Measurements from ENCODE around the gene NEU2. TPM values are rescaled to one million over a fixed set of nuclear protein-coding genes. Genes with fewer than 3 reads are reported as not detected.

NEU2 gene
- total RNA-seq, 1 experiment from 2014 or later: not detected

DNA sequence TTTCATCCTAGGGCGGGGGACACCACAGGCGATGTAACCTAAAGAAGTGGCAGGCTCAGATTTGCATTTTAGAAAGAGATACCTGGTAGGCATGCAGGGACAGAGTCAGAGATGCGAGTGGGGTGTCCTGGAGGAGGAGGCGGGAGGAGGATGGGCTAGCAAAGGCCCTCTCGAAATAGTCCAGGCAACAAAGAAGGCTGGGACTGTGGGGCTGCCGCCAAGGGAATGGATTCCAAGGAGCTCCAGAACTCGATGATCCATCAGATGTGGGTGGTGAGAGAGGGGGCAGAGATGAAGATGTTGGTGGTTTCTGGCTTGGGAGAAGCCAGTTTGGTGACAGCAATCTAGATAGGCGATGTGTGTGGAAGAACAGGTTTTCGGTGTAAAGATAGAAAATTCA is 15.2 kb downstream of the NEU2 start:
- CTCF ChIA-PET: no interaction called here
- no peaks in the 10 kb centered on the region for H3K36me3 ChIP-seq (ENCODE audit: control insufficient read depth in 1 of 2, insufficient read depth in 2 of 2, low read length in 2 of 2)
- no peak for ATAC-seq
- H3K4me3 ChIP-seq (replicated peaks in 1 of 2; ENCODE audit: low read depth in 1 of 2, low read length in 2 of 2): no peak overlapping the region
- H3K4me2 ChIP-seq (ENCODE audit: low read length): no peak overlapping the region
- H2AFZ ChIP-seq (ENCODE audit: low read depth, low read length, poor library complexity, severe bottlenecking): no peak overlapping the region
- POLR2A ChIA-PET: interaction anchor here (0.7 kb wide), 1 partner anchor 138 kb away, joined by 3 read pairs; no protein-coding TSS in a partner anchor
- H3K9ac ChIP-seq (ENCODE audit: low read length): no peak overlapping the region
- H3K9me2 ChIP-seq (ENCODE audit: insufficient read depth): no peaks in the 10 kb centered on the region
- RAD21 ChIA-PET (ENCODE audit: low non-redundant PET in 1 of 2, low total read pairs in 2 of 2, uncharacterized antibody in 2 of 2, unreplicated experiment in 2 of 2): no interaction called here
- H3K79me2 ChIP-seq (ENCODE audit: insufficient read depth, low read length): no peaks in the 10 kb centered on the region
- no peak for DNase-seq (ENCODE audit: low read depth, low spot score)
- intact Hi-C loops (cut with micrococcal nuclease): no loop called here
- TF ChIP-seq FOSL1 (IDR thresholded peaks at IDR 0.05; ENCODE audit: low read depth) (no peak), ELF1 (IDR thresholded peaks at IDR 0.05; ENCODE audit: borderline replicate concordance, low read depth) (no peak), POLR2A (IDR thresholded peaks at IDR 0.05; ENCODE audit: borderline replicate concordance, extremely low read depth, insufficient read depth, insufficient read length) (no peak), SRF (IDR thresholded peaks at IDR 0.05; ENCODE audit: low read depth) (no peak), REST (IDR thresholded peaks at IDR 0.05; ENCODE audit: low read depth) (no peak), SIN3A (IDR thresholded peaks at IDR 0.05; ENCODE audit: low read depth) (no peak), ATF3 (IDR thresholded peaks at IDR 0.05) (no peak), RAD21 (IDR thresholded peaks at IDR 0.05; ENCODE audit: low read depth) (no peak), ZNF274 (IDR thresholded peaks at IDR 0.05; ENCODE audit: low read depth, low read length) (no peak), POLR2AphosphoS5 (IDR thresholded peaks at IDR 0.05; ENCODE audit: low read depth, low read length) (no peak), JUND (IDR thresholded peaks at IDR 0.05) (no peak), CEBPB (IDR thresholded peaks at IDR 0.05; ENCODE audit: low read depth) (no peak), YY1 (IDR thresholded peaks at IDR 0.05; ENCODE audit: extremely low read depth, insufficient replicate concordance, low read depth, low read length) (no peak)
- TF ChIP-seq, protein P1, sequence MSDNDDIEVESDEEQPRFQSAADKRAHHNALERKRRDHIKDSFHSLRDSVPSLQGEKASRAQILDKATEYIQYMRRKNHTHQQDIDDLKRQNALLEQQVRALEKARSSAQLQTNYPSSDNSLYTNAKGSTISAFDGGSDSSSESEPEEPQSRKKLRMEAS (IDR thresholded peaks at IDR 0.05): no peak
- H3K27ac ChIP-seq (ENCODE audit: low read depth, low read length): no peak overlapping the region
- H3K27me3 ChIP-seq (ENCODE audit: insufficient read depth, low read length): no peaks in the 10 kb centered on the region
- no TSS peak for BruUV-seq (replicated peaks)
- no peaks in the 10 kb centered on the region for H4K20me1 ChIP-seq (ENCODE audit: insufficient read depth)
- peaks cover 0 to 14% of the 10 kb centered on the region in 2 experiments; a peak in 2 of 4 replicates for H3K4me1 ChIP-seq (ENCODE audit: control insufficient read depth in 1 of 2, insufficient read depth in 2 of 2, low read length in 2 of 2)
- no peaks in the 10 kb centered on the region for H3K9me3 ChIP-seq (ENCODE audit: control insufficient read depth in 1 of 2, insufficient read depth in 1 of 2, low read depth in 1 of 2, low read length in 2 of 2)

Measured in HCT116 (cell line).